Fibroblast of the aortic adventitia (primary cell): Measurements from ENCODE around the gene TNN. TPM values are rescaled to one million over a fixed set of nuclear protein-coding genes. Genes with fewer than 3 reads are reported as not detected.
A peak's percentile ranks its signal among the peaks of the same experiment; 100 is the strongest.

Source experiments
- DNase-seq: peaks from one replicate; pipeline ENCODE4 v3.0.0-alpha.2; 2010; ENCODE audit warnings: low read depth
- H3K4me3 ChIP-seq: 2 replicates; pipeline ENCODE4 v1.5.1; 2011; ENCODE audit warnings: low read depth, mild to moderate bottlenecking, control low read depth, low read length, moderate library complexity
- CTCF ChIP-seq: IDR thresholded peaks from 2 replicates; pipeline ENCODE4 v1.5.1; 2011; ENCODE audit warnings: mild to moderate bottlenecking, low read length, control low read depth, inconsistent platforms; ENCODE audit not compliant: insufficient read depth
- total RNA-seq: library from RNA; depleted of rRNA; stranded (reverse); fragments of >200 nt; gene quantifications from 2 replicates; pipeline ENCODE4 v1.2.3, GENCODE V29; 2012; ENCODE audit warnings: low replicate concordance

The TNN gene
- total RNA-seq, 1 donor, result not detected

DNA sequence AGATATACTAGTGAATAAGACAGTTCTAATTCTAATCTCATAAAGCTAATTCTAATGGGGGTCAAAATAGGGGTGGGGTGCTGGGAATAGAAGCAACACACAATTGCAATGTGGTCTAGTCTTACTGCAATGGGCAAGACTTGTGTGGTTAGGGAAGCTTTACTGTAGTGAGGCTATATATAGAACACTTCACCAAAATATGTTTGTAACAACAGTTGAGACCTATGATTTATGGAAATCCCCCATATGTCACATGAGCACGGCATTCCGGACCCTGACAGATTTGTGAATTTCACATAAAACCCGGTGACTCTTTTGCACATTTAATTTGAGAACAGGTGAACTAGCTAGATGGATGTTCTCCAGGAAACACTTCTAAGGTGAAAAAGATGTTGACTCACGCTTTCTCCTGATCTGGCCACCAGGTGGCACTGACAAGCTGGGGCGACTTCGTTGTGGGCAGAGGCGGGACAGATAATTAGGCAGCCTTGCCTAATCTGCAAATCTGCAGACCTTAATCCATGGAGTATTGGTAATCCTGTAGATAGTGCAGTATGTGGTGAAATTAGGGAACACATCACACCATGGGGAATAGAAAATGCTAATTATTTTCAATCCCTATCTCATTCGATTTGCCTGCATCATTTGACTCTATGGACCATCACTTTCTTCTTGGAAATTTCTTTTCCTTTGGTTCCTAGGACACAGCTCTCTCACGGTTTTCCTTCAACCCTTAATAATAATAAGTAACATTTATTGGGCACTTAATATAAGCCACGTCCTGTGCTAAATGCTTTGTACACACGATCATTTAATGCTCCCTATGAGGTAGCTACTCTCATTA, 87.2 kb downstream of the TNN start:
- DNase-seq, result peak; percentile 49
- TF ChIP-seq CTCF, result peak; percentile 87
- H3K4me3 ChIP-seq, result no peak overlapping the region

DNA sequence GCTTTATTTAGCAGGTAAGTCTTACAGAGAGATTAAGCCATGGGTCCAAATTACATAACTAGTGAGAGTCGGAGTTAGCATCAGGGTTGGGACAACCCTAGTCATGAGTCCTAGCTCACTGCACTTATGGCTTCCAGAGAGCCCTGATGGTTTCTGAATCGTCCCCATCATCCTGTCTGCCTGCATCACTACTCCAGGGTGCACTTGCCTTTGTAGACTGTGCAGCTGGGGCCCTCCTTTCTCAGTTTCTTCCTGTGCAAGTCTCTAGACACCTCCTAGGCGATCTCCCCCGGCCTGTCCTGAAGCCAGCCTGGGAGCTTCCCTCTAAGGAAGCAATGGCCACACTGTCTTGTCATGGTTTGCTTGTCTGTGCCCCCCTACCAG, 87.8 kb downstream of the TNN start:
- DNase-seq, result no peak
- no peak overlapping the region for H3K4me3 ChIP-seq
- TF ChIP-seq CTCF, result no peak

DNA sequence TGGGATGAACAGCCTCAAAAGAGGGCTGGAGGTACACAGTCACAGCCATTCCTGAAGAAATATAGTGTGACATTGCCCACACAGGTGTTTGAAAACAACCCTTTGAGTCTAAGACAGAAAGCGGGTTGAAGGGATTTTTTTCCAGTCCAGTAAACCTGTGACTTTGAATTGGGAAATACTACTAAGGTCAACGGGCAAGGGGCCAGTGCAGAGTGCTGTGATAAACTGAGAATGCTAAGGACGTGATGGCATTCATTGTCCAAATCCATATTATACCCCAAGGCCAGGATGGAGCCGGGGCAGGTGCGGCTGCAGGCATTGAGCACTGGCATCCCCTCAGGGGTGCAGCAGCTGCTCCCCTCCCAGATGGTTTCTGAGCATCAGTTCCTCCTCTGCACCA, 88.3 kb downstream of the TNN start:
- no peak overlapping the region for H3K4me3 ChIP-seq
- DNase-seq, result no peak
- no peak for TF ChIP-seq CTCF

- DNase-seq, result no peak
- TF ChIP-seq CTCF, result no peak
- H3K4me3 ChIP-seq, result no peak overlapping the region
Observed at GRCh38 chr1:175157200-175157599, 89.6 kb downstream of the TNN start.

DNA sequence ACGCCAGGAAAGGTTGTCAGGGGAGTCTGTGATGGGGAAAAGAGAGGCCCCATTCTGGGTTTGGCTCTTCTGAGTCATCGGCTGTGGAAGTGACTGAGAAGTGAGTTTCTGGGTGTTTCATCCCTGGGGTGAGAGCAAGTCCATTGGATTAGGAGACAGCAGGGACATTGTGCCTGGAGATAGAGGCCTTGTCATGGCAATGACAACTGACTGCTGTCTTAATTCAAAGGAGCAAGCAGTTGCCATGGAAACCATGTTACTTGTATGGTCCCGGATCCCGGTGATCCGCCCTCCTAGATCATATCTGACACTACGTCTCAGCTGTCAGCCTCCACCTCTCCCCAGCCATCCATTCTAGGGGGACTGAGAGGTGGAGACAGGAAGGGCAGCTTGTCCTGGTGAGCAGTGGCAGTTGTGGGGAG, 90.5 kb downstream of the TNN start:
- H3K4me3 ChIP-seq, result no peak overlapping the region
- TF ChIP-seq CTCF, result no peak
- DNase-seq, result peak; percentile 2

DNA sequence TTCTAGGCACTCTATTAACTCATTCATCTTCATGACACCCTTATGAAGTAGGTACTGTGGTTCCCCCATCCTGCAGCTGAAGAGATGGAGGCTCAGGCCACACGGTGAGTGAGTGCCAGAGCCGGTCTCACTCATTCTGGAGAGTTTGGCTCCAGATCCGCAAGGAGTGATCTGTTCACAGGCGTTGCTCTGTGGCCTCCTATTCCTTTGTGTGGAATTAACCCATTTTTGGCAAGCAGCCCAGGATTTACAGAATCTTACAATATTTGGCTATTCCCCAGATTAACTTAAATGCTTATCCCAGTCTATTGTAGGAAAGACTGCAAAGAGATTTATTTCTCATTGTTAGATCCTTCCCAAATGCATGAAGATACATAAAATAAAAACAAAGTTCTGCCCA, 95.3 kb downstream of the TNN start:
- TF ChIP-seq CTCF, result no peak
- peak; percentile 27 for DNase-seq
- no peak overlapping the region for H3K4me3 ChIP-seq

- no peak for DNase-seq
- no peak overlapping the region for H3K4me3 ChIP-seq
- no peak for TF ChIP-seq CTCF
Observed at GRCh38 chr1:175163702-175164101, 96.1 kb downstream of the TNN start.
